Measurements from ENCODE around the gene RBAK. TPM values are rescaled to one million over a fixed set of nuclear protein-coding genes. Genes with fewer than 3 reads are reported as not detected.

RBAK gene
- total RNA-seq, 1 donor from 2014 or later: 16.4 TPM

Other genes starting within 250 kb of the RBAK start
- 0.29 TPM for gene PAPOLB, start 183.8 kb upstream of the RBAK start, total RNA-seq
- 4.7 TPM for gene RADIL, start 162.1 kb upstream of the RBAK start, total RNA-seq
- not detected for gene MMD2, start 86.7 kb upstream of the RBAK start, total RNA-seq
- 47.5 TPM for gene WIPI2, start 144.4 kb downstream of the RBAK start, total RNA-seq
- gene SLC29A4, start 237.1 kb downstream of the RBAK start, total RNA-seq: 3.7 TPM

Data from ureter (tissue), 1 donor.